GM13976 (cell line): ENCODE results near the gene ARAP1.

ENCODE experiments used
- DNase-seq: peaks from one replicate; pipeline ENCODE4 v3.0.0; 2012; ENCODE audit warnings: low spot score
- CTCF ChIP-seq: IDR thresholded peaks from 2 replicates; pipeline ENCODE4 v1.5.1; 2012; ENCODE audit warnings: borderline replicate concordance, mild to moderate bottlenecking; ENCODE audit not compliant: insufficient read depth; ENCODE audit errors: extremely low read depth, missing control alignments, control extremely low read depth
- in situ Hi-C: fragments of 300-500 bp; cut with MboI; formaldehyde crosslinking; loops from one replicate; pipeline ENCODE4 v1.12.0; 2022; ENCODE audit warnings: low sequenced_read_pairs, mixed read lengths, inconsistent platforms; ENCODE audit not compliant: unreplicated experiment

Gene ARAP1

GRCh38 chr11:72703267-72704008 lies 48.8 kb downstream of the ARAP1 start:
- no peak for TF ChIP-seq CTCF
- DNase-seq, result no peak
- in situ Hi-C loops, result no loop called here

- no peak for TF ChIP-seq CTCF
- in situ Hi-C loops, result no loop called here
- DNase-seq, result no peak
Observed at GRCh38 chr11:72702577-72703241, 49.5 kb downstream of the ARAP1 start.

- in situ Hi-C loops, result no loop called here
- DNase-seq, result no peak
Observed at GRCh38 chr11:72702096-72702495, 50.1 kb downstream of the ARAP1 start.

GRCh38 chr11:72701466-72701865 lies 50.7 kb downstream of the ARAP1 start:
- in situ Hi-C loops, result no loop called here
- DNase-seq, result no peak
- no peak for TF ChIP-seq CTCF

More at GRCh38 chr11:72702096-72702495, 50.1 kb downstream of the ARAP1 start:
- TF ChIP-seq CTCF, result no peak

GRCh38 chr11:72700146-72700545 lies 52.1 kb downstream of the ARAP1 start:
- DNase-seq, result no peak
- in situ Hi-C loops, result no loop called here
- no peak for TF ChIP-seq CTCF

- TF ChIP-seq CTCF, result no peak
- in situ Hi-C loops, result no loop called here
- DNase-seq, result no peak
Observed at GRCh38 chr11:72697814-72698213, 54.4 kb downstream of the ARAP1 start.
